Right lobe of liver (tissue), 4 donors: ENCODE results near the gene SSBP3.

Experiments
- CTCF ChIP-seq, 4 donors: fragments of 200-600 bp in 3 of 4; fragments of 450-650 bp in 1 of 4; IDR thresholded peaks; one replicate each; pipeline versions ENCODE4 v1.5.1 to v1.8.0; 2016 to 2022; ENCODE audit warnings: antibody characterized with exemption in 4 of 4, mild to moderate bottlenecking in 2 of 4
- POLR2A ChIP-seq: fragments of 450-650 bp; IDR thresholded peaks from one replicate; pipeline ENCODE4 v1.6.1; 2017; ENCODE audit warnings: antibody characterized with exemption, mild to moderate bottlenecking
- donor health status: DM: no; HTN: no; CAD: no.
- donor health status: DM: no; HTN: no; CAD: no.
- donor health status: DM: no; HTN: yes; CAD: no.

GRCh38 chr1:54266195-54266594, 140.0 kb downstream of the SSBP3 start:
- TF ChIP-seq POLR2A (no peak), CTCF (IDR thresholded peaks at IDR 0.05) (no peak)
